ENCODE measurements around the gene ITPK1. TPM values are rescaled to one million over a fixed set of nuclear protein-coding genes. Genes with fewer than 3 reads are reported as not detected.

The ITPK1 gene
- polyA plus RNA-seq, 1 of the 3 experiments (the other 2 are of a cell fraction): 23.2 TPM

GRCh38 chr14:92969430-92969829 lies 146.3 kb downstream of the ITPK1 start:
- ChIA-PET CTCF (interaction anchor here (0.8 to 1.5 kb wide), 7 partner anchors 14 to 164 kb away, joined by 3 to 6 read pairs (median 4); no protein-coding TSS in a partner anchor), POLR2A (interaction anchor here (1.0 to 1.3 kb wide), 2 partner anchors 10 to 18 kb away, joined by 6 to 10 read pairs; no protein-coding TSS in a partner anchor)
- Histone ChIP-seq H3F3A (replicated peaks; ENCODE audit: insufficient read depth) (no peaks in the 10 kb centered on the region), H3K36me3 (replicated peaks in 1 of 2; ENCODE audit: control insufficient read depth in 1 of 2, insufficient read depth in 2 of 2, low read length in 1 of 2) (no peaks in the 10 kb centered on the region), H3K4me3 (ENCODE audit: low read depth in 2 of 2, low read length in 1 of 2) (no peak overlapping the region), H3K27ac (ENCODE audit: low read depth in 2 of 2, low read length in 1 of 2) (no peak overlapping the region; a peak in 1 of 4 replicates), H3K9me2 (no peaks in the 10 kb centered on the region), H3K27me3 (ENCODE audit: insufficient read depth) (no peaks in the 10 kb centered on the region), H3K9me3 (no peaks in the 10 kb centered on the region), H3K79me2 (ENCODE audit: insufficient read depth) (no peaks in the 10 kb centered on the region), H3K9ac (no peak overlapping the region), H3K4me1 (ENCODE audit: control insufficient read depth in 1 of 2, insufficient read depth in 2 of 2, low read depth in 1 of 2, low read length in 1 of 2) (peaks cover 0 to 47% of the 10 kb centered on the region in 2 experiments; a peak in 1 of 4 replicates), H3K4me2 (no peak overlapping the region), H2AFZ (ENCODE audit: low read depth) (no peak overlapping the region), H4K20me1 (ENCODE audit: insufficient read depth) (no peaks in the 10 kb centered on the region)
- no peak for DNase-seq
- TF ChIP-seq FOXJ3 (CRISPR knock-in tag; IDR thresholded peaks at IDR 0.05) (no peak), PBX3 (IDR thresholded peaks at IDR 0.05) (no peak)
- WGBS (ENCODE audit: low lambda C conversion rate): 95% methylated on average over 8 of the region's 10 CpGs

- DNase-seq: no peak
Measured at GRCh38 chr14:92968291-92969020, 147.3 kb downstream of the ITPK1 start.

More at GRCh38 chr14:92968291-92969020, 147.3 kb downstream of the ITPK1 start:
- POLR2A ChIA-PET: interaction anchor here (0.9 to 1.0 kb wide), 2 partner anchors 9 to 14 kb away, joined by 3 to 10 read pairs; no protein-coding TSS in a partner anchor
- Histone ChIP-seq H3K4me3 (ENCODE audit: low read depth in 2 of 2, low read length in 1 of 2) (no peak overlapping the region), H3K36me3 (replicated peaks in 1 of 2; ENCODE audit: control insufficient read depth in 1 of 2, insufficient read depth in 2 of 2, low read length in 1 of 2) (no peaks in the 10 kb centered on the region), H3K9ac (no peak overlapping the region), H3K27me3 (ENCODE audit: insufficient read depth) (no peaks in the 10 kb centered on the region), H3K9me2 (no peaks in the 10 kb centered on the region), H4K20me1 (ENCODE audit: insufficient read depth) (no peaks in the 10 kb centered on the region), H3K9me3 (no peaks in the 10 kb centered on the region), H3K4me2 (no peak overlapping the region), H3F3A (replicated peaks; ENCODE audit: insufficient read depth) (no peaks in the 10 kb centered on the region), H2AFZ (ENCODE audit: low read depth) (no peak overlapping the region), H3K27ac (ENCODE audit: low read depth in 2 of 2, low read length in 1 of 2) (peak overlapping the region in 1 of 2 experiments; percentile 17; a peak in 1 of 4 replicates), H3K79me2 (ENCODE audit: insufficient read depth) (no peaks in the 10 kb centered on the region), H3K4me1 (ENCODE audit: control insufficient read depth in 1 of 2, insufficient read depth in 2 of 2, low read depth in 1 of 2, low read length in 1 of 2) (peaks cover 0 to 47% of the 10 kb centered on the region in 2 experiments; a peak in 2 of 4 replicates)
- CTCF ChIA-PET: interaction anchor here (1.1 to 1.4 kb wide), 3 partner anchors 22 to 148 kb away, joined by 3 to 6 read pairs (median 5); no protein-coding TSS in a partner anchor
- TF ChIP-seq USF1 (IDR thresholded peaks at IDR 0.05; ENCODE audit: borderline replicate concordance, low read depth): no peak
- no peak for TF ChIP-seq USF2 (IDR thresholded peaks at IDR 0.05; ENCODE audit: borderline replicate concordance, low read depth, low read length)
- no peak for TF ChIP-seq GATA2 (CRISPR knock-in tag; IDR thresholded peaks at IDR 0.05)
- 93% methylated on average over 11 of the region's 14 CpGs for WGBS (ENCODE audit: low lambda C conversion rate)

Data from SK-N-SH (cell line).